Mucosa of gallbladder (tissue), 1 donor: ENCODE measurements around the gene PPP2R2D. TPM values are rescaled to one million over a fixed set of nuclear protein-coding genes. Genes with fewer than 3 reads are reported as not detected.
"Not testable (repeated sequence)": the region's sequence is repeated elsewhere in the genome, so short reads cannot be mapped to it uniquely, and the experiment has no call there.

ENCODE experiments used
- DNase-seq: peaks from one replicate; pipeline ENCODE4 v3.0.0-alpha.2; 2020; ENCODE audit warnings: low spot score
- total RNA-seq: library from RNA; stranded (reverse); gene quantifications from one replicate; pipeline ENCODE4 v1.2.1, GENCODE V29; 2021
- donor health status: DM: no; HTN: no; CAD: no.

The PPP2R2D gene
- total RNA-seq, 1 donor from 2014 or later, result 28.1 TPM

DNA sequence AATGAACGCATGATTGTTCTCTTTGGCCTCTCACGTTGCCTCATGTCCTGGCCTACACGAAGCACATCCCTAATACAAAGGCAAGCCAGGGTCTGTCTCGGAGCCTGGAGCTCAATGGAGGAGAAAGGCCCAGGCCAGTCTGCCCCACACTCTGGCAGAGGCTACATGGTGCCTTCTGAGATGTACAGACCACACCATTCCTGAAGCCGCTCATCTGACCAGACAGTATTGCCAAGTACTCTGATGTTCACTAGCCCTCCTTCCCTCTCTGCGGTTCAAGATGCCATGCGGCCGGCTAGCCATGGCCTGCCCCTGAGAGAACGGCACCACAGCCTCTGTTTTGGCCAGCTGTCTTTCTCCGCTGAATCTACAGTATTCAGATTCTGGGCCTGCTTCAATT is 75.0 kb downstream of the PPP2R2D start:
- DNase-seq, result no peak

DNA sequence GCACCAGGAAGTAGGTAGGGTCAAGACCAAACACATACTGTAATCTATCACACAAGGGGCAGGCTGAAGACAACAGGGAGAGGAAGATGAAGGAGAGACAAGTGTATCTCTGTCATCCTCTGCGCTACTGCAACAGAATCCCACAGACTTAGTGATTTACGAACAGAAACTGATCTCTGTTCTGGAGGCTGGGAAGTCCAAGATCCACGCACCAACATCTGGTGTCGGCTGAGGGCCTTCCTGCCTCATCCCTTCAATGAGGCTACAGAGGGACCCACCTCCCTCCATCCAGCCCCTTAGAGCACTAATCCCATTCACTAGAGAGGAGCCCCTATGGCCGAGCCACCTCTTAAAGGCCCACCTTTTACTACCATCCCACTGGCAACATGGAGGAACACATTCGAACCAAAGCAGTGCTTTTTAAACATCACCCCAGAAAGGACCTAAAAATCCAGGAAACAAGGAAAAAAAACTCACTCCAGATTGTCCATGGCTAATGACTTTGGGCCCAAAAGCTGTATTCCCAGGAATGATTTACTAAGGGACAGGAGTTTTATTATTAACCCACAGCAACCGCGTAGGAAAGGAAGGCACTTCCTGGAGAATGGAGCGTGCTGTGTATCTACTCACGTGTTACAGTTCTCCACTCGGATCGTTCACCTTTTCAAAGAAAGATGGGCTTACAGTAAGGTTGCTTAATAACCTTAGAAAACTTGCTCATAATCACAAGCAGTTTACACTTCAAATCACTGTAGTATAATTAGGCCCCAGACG is 76.7 kb downstream of the PPP2R2D start:
- no peak for DNase-seq

DNA sequence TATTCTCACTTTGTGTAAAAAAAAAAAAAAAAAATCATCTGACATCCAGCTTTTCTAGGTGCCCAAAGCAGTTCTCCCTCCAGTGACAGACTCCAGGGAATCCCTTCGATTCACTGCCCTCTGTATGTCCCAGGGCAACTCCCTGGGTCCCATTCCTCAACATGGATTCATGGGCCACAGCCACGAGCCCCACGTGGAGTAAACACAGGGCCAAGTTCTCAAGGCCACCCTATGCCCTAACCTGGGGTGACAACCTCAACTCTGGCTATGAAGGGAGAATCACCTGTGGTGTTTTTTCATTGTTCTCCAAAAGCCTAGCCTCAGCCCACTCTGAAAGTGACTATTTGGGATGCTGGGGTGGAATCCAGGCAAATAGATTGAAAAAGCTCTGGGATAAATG is 77.6 kb downstream of the PPP2R2D start:
- no peak for DNase-seq

DNA sequence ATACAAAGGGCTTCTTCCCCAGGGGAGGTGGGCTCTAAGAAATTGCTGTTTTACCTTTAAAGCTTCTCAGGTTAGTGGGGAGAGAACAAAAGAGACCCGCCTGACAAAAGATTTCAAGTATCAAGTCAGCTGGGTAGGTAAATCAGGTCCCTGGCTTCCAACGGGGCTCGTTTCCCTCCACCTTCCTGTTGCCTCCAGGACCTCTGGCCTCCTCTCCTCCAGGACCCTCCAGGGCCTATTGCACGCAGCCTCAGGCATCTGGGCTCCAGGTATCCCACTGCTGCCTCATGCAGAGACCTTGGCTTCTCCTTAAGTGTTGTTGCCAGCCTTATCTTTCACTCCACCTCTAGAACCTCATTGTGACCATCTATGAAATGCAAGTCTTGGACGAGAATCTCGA is 78.0 kb downstream of the PPP2R2D start:
- DNase-seq, result no peak

DNA sequence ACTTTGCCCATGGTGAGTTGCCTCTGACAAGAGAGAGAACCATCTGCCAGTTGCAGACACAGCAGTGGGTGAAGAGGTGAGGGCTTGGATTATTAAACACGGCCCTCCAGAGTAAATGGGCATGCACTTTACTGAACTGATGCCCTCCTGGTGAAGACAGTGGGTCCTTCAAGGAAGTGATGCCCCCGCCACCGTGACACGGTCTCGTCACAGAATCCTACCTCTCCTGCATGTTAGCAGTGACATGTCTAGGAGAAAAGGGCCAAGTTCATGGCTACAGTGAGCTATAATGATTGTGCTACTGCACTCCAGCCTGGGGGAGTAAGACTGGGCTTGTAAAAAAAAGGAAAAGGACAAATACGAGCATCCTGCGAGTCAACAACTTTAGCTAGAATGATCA is 78.5 kb downstream of the PPP2R2D start:
- no peak for DNase-seq

DNA sequence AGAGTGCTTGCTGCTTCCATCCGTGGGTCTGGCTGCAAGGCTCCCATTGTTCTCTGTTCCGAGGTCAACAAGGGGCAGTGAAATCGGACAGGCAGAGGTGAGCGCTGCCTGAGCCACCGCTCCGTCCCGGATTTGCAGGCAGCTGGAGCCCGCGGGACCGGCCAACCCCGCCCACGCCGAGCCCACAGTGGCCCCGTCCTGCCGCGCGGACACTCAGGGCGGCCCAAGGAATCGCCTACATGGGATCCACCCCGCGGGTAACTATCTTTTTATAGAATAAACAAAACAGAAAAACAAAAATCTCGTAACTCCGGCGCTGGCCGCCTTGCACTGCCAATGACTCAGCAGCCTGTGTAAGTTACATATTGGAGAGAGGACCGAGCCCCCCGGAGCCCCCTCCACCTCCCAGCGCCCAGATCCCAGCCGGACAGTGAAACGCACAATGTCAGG is 79.0 kb downstream of the PPP2R2D start:
- DNase-seq, result peak; percentile 40

DNA sequence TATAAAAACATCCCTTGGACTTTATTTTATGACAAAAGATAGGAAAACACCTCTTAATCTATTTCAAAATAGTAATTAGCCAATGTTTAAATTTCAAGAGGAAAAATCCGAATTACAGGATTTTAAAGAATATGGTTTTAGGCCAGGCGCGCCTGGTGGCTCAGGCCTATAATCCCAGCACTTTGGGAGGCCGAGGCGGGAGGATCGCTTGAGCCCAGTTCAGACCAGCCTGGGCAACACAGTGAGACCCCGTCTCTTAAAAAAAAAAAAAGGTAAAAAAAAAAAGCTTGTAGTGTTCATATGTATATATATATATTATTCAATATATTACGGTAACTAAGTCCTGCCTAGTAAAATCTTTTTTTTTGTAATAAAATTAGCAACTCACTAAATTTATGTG is 79.5 kb downstream of the PPP2R2D start:
- no peak for DNase-seq

DNA sequence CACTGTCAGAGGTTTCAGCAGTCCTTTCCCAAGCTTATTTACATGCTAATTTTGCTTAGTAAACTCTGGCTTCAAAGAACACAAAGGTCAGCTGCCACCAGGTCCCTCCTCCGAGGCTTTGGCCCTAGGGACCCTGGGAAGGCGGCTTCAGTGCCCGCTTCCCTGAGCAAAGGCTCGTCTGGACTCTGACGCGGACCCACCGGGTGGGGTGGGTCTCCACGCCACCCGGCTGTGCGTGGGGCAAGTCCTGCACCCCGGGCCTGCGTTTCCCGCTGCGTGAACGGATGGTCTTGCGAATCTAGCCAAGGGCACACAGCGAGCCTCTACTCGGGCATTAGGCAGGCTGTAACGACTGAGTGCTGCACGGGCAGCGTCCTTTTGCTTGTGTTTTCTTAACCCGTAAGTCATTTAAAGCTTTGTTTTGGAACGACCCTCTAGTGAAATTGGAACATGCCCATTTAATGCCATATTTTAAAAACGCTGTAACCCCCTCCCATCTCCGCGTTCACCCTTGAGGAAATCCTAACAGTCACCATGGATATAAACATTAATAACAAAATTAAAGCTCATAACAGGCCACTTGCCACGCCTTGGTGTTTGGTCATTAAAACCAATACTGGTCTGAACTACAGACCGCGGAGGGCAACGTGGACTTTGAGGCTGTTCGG is 80.1 kb downstream of the PPP2R2D start:
- DNase-seq, result no peak

DNA sequence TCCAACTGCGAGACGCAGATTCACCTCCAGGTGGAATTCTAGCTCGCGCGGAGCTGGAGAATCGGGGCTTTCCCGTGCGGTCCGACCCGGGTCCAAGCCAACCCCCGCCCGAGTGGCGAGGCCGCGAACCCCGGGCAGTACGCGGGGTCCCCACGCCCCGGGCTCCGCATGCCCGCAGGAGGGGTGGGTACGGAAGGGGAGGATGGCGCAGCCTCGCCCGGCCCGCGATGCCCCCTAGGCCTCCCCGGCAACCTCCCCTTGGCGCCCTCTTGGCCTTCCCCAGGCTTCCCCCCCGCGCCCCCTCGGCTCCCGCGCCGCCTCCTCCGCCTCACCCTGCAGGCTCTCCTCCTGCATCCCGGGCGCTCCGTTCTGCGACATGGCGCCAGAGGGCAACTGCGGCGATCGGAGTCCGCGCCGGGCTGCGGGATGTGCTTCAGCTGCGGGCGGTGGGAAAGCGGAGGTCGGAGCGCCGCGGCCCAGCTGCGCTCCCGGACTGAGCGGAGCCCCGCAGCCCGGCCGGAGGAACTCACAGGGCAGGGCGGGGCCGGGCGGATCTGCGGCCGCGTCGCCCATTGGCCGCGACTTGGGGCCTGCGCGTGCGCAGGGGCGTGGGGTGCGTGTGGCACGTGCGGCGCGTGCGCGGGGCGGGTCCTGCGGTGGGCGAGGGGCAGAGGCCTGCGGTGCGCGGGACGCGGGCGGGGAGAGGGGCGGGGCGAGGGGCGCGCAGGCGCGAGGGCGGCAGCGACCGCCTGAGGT is 80.8 kb downstream of the PPP2R2D start, which contains the start of gene BNIP3:
BNIP3 (minus strand) TSS at position 495 of the 756 bp plus-strand sequence; CDS start at position 378, 117 bp downstream.
- DNase-seq, result peak; percentile 95

DNA sequence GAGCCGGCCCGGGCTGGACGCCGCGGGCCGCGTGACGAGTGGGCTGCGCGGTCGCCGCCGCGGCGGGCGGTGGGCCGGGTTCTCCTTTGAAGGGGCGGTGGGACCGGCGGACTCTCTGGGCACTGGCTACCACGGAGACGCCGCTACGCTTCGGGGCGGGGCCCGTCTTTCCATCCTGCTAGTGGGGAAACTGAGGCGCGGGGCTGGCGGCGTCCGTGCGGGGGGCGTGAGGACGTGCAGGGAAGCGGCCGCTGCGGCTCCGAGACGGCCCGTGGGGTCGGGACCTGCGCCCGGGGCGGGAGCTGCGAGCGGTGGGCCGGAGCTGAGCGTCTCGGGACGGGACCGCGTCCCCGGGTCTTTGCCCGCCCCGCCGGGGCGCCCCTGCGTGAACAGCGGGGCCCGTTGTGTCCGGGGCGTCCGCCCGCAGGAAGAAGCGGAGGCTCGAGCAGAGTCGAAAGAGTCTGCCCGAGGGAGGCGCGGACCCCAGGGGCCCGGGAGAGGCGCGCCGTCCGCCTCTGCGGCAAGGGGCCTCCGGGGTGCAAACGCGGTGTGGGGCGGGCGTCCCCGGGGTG is 81.5 kb downstream of the PPP2R2D start:
- DNase-seq, result no peak

DNA sequence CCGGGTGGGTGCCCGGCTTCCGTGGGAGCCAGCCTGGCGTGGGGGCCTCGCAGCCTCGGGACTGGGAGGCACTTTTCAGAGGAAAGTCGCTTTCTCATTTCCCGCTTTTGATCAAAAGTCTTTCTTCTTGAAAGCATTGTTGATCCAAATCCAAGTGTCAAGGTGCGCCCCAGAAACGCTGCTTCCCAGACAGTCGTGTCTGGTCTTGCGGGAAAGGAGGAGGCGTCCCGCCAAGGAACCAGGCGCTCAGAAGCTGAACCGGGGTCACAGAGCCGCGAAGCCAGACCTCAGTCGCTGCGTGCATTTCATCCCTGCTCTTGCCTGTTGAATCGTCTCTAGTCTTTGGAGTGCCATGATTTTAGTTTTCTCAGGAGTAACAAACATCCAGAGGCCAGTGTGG is 82.0 kb downstream of the PPP2R2D start:
- no peak for DNase-seq

DNA sequence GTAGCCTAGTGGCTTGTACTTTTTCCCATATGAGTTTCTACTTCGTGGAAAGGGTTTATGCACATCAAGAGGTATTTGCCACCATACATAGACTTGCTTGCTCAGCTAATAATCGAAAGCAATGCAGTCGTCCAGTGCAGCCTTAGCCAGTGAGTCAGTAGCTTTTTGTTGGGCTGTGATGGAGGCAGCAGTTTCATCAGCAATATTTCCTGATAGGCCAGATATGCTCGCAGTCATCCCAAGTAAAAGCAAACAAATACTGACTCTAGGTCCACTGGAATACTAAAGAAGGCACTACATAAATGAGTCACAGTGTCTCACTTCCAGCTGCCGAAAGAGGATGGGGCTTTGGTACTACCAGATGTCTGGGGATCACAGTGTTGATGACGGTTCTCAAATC is 83.0 kb downstream of the PPP2R2D start:
- DNase-seq, result no peak

DNA sequence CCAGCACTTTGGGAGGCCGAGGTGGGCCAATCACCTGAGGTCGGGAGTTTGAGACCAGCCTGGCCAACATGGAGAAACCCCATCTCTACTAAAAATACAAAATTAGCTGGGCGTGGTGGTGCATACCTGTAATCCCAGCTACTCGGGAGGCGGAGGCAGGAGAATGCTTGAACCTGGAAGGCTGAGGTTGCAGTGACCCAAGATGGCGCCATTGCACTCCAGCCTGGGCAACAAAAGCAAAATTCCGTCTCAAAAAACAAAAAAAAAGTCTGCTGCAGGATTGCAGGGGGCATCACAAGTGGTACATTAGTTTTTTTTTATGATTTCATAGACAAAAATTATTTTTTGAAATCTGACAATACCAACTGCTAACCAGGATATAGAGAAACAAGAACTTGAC is 86.0 kb downstream of the PPP2R2D start:
- DNase-seq, result not testable (repeated sequence)

DNA sequence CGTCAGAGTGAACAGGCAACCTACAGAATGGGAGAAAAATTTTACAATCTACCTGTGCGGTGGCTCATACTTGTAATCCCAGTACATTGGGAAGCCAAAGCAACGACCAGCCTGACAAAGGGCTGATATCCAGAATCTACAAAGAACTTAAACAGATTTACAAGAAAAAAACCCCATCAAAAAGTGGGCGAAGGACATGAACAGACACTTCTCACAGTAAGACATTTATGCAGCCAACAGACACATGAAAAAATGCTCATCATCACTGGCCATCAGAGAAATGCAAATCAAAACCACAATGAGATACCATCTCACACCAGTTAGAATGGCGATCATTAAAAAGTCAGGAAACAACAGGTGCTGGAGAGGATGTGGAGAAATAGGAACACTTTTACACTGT is 86.5 kb downstream of the PPP2R2D start:
- DNase-seq, result not testable (repeated sequence)

DNA sequence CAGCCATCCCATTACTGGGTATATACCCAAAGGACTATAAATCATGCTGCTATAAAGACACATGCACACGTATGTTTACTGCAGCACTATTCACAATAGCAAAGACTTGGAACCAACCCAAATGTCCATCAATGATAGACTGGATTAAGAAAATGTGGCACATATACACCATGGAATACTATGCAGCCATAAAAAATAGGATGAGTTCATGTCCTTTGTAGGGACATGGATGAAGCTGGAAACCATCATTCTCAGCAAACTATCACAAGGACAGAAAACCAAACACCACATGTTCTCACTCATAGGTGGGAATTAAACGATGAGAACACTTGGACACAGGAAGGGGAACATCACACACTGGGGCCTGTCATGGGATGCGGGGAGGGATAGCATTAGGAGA is 87.0 kb downstream of the PPP2R2D start:
- not testable (repeated sequence) for DNase-seq

DNA sequence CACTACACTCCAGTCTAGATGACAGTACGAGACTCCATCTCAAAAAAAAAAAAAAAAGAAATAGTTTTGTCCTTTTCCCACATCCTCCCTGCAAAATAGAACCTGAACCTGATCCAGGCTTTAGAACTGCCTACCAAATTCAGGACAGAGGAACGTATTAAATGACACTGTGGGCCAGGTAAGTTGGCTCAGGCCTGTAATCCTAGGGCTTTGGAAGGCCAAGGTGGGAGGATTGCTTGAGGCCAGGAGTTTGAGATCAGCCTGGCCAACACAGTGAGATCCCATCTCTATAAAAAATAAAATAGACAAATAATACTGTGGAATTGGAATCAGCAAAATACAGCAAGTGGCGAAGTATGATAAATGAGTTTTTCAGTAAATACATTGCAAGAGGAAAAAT is 90.9 kb downstream of the PPP2R2D start:
- no peak for DNase-seq

DNA sequence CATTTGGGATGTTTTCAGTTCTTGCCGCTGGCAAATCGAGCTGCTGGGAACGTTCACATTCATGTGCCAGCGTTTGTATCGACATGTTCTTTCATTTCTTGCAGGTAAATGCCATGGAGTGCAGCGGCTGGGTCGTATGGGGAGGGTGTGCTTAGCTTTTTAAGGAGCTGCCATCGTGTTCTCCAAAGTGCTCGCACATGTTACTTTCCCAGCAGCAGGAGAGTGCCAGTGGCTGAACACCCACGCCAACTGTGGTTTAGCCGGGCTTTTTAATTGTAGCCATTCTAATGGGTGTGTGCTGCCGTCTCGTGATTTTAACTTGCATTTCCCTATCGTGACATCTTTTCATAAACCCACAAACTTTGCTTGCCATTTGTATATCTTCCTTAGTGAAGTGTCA is 92.5 kb downstream of the PPP2R2D start:
- DNase-seq, result no peak

DNA sequence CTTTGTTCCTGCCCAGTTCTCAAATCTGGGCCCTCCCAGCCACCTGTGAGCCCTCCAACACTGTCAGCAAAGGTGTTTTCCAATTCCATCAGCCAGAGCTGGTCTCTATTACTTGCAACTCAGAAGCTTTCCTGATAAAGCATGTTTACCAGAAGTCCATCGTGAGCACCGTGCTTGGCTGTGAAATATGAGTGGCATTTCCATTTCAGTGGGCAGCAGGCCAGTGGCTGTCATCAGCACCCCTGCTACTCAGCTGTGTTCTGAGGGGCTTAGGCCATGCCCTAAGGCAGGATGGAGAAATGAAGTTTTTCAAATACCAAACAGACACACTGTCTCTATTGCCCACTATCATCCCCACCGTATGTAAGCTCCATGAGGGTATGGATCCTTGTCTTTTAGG is 93.6 kb downstream of the PPP2R2D start:
- DNase-seq, result no peak

DNA sequence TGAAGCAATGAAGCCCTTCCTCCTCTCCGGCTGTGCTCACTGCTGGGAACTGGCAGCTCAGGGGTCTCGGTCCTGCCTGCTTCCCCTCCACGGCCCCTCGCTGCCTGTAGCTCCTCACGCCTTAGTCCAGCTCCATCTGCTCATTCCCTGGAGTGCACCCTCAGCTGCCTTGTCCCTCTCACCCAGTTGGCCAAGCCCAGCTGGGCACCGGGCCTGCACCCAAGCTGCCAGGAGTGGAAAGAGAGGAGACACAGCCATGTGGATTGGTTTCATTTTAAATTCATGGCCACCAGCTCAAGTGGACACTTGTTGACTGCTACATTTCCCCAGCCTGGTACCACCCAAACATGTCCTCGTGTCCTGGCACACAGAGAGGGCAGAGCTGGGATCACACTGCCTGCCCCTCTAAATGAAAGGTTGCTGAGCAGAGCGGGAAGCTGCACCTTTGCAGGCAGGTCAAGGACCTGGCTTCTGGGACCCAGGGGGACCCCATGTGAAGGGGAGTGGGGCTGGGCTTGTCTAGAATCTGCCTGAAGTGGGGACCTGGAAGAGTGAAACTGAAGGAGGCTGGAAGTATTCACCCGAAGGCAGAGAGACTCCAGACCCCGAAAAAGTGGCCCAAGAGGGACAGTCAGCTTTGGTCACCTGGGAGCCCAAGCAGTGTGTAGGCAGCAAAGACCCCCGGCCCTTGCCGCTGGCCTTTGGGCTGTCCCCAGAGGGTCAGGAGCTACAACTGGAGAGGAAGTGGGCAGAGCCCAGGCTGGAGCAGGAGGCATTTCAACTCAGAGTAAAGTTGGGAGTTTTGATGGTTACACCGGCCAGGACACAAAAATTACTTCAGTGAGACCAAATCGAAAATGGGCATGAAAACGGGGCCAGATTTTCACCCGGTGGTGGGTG is 95.9 kb downstream of the PPP2R2D start:
- no peak for DNase-seq

DNA sequence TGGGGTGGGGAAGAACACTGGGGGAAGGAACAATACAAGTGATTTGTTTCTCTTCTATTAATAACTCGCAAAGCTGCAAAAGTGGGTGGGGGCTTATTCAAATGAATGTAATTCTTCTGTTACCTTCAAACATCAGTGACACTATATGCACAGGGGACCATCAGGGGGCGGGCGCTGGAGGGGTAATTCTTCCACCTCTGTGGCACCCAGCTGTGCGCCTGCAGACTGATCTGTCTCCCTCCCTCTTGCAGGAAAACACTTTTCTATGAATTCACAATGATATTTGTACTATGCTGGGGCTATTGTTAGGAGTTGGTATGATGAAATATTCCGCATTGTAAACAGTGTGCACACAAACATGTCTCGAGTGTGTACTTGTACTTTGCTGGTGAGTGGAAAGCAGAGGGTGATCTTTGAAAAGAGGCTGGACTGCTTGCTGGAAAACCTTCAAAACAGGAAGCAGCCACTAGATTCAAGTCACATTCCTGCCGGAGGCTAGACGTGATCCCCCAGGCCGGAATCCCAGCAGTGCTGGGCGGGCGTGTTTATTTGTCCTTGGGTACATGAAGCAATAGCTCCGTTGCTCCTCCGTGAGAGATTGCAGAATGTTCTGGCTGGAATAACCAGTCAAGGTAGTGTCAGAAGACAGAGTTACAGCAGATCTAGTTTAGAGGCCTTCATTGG is 96.7 kb downstream of the PPP2R2D start:
- peak; percentile 80 for DNase-seq
